Frontal cortex (tissue), 4 donors: Measurements from ENCODE around the gene SNAP25. TPM values are rescaled to one million over a fixed set of nuclear protein-coding genes. Genes with fewer than 3 reads are reported as not detected.

ENCODE experiments used
- DNase-seq, 2 donors: peaks; one replicate each; pipeline ENCODE4 v3.0.0; 2012; ENCODE audit warnings: low spot score in 2 of 2
- FAIRE-seq: peaks from 2 replicates; lab custom pipeline; 2012; peaks lifted over from hg19 to GRCh38; lab: Jason Lieb, UNC
- total RNA-seq: library from RNA; depleted of rRNA; stranded (reverse); fragments of >200 nt; gene quantifications from one replicate; pipeline ENCODE4 v1.2.3, GENCODE V29; 2014
- donor health status: control.
- donor health status: control.
- donor health status: control.

SNAP25 gene
- total RNA-seq, 1 donor from 2014 or later: 140 TPM

DNA sequence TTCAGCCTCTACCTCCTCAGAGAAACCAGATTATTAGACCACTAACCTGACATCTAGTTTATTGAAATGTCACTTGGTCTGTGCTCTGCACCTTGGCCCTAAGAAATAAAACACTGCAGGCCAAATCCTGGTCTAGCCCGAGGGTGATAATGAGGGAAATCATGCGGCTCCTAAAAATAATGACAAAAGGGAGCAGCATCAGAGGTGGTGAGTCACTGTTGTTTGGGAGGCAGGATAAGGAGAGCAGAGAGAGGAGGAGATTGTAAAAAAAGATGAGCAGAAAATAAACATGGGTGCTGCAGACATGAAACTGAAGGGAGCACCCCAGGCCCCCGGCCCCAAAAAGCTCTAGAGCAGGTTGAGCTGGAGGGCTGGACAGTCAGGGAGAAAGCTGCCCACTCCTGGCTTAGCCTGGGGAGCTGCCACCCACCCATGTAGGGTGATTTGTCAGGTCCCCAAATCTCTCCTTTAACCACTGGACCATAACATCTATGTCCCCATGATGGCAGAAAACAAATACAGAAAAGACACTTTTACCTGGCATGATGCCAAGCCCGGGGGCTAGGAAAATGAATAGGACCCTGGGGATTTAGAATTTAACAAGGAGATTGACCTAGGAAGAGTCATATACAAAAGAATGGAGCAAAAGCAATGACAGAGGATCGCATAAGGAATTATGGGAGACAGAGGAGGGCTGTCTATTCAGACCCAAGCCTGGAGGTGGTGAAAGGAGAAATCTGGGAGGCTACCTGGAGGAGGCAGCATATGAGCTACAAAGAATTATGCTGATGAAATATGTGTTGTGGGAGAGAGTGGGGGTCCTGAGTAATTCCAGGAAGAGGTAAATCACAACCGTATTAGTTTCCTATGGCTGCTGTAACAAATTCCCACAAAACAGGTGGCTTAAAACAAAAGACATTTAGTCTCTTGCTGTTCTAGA is 103.7 kb downstream of the SNAP25 start:
- FAIRE-seq: no peak
- no peak for DNase-seq

DNA sequence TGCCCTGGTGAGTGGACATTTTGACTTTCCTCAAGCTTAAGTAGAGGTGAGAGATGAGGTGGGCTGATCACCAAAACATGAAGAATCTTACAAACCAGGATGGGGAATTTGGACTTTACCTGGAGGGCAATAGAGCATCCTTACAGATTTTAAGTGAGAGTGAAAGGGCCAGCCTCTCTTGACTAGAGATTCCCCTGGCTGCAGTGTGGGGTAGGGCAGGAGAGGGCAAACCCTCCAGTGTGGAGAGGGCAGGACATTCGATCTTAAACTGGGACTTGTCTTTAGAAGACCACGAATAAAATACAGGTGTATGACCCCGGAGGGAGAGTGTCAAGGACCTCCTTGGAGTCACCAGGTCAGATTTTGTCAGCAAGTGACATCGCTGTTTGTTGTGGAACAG is 105.1 kb downstream of the SNAP25 start:
- FAIRE-seq (no peak), DNase-seq (no peak)

DNA sequence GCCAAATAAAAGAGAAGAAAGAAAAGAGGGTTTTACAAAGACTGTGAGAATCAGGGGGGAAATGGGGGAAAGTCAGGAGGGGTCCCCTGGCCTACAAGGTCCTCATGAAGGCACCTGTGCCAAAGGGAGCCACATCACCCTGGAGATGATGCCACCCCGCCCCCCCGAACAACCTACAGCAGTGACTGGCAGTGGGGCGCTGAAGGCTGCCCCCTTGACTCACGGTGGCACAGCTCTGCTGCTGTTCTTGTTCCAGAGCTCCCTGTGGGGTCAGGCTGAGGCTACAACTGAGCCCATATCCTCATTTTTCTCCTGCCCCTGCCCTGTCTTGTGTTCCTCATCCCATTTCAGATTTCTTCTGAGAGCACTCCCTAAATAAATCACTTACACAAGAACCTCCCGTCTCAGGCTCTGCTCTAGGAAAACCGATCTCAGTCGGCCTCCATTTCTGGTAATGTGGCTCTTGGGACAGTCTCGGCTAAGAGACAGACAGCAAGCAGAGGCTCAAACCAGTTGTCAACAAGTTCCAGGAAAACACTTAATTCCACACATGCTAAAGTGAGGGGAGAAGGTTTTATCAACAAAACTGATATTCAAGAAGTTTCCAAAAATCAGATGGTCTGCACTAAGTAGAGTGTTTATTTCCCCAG is 105.7 kb downstream of the SNAP25 start:
- DNase-seq (no peak), FAIRE-seq (no peak)

DNA sequence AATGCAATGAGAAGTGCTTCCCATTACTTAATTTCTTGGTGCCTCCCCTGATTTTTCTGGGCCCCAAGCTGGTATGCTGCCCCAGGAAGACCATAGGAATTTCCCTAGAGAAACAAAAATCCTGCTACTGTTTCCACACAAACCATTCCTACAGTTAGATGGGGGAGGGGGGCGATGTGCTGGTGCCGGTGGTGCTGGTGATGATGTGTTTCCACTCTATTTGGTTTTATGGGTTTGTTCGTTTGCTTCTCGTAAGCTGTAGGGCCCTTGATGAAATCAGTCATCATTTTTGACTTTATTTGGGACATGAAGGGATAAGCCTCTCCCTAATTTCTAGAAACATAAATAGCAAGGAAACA is 110.2 kb downstream of the SNAP25 start:
- no peak for FAIRE-seq
- no peak for DNase-seq

DNA sequence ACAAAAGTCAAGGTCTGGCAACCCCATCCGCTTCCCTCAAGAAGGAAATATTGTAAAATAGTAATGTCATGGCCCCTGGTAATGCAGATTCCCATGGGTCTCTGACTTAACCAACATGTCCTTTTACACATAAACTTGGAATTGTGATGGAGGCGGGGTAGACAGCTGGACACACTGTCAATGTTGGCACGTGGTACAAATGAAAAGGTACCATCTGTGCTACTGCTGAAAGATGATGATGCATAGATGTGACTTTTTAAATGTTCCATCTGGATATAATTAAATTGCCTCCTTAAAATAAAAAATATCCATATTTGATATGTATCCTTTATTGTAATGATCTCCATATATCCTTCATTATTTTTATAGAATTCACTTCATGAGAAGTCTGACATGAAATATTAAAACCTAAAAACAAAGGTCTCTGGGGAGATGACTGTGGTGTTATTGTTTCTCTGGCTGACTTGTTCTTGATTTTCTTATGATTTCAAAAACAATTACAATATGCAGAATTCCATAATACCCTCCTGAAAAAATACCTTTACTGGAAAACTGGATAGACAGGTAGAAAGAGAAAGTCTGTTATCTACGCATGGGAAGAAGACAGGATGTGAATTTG is 110.9 kb downstream of the SNAP25 start:
- FAIRE-seq: no peak
- DNase-seq: no peak

DNA sequence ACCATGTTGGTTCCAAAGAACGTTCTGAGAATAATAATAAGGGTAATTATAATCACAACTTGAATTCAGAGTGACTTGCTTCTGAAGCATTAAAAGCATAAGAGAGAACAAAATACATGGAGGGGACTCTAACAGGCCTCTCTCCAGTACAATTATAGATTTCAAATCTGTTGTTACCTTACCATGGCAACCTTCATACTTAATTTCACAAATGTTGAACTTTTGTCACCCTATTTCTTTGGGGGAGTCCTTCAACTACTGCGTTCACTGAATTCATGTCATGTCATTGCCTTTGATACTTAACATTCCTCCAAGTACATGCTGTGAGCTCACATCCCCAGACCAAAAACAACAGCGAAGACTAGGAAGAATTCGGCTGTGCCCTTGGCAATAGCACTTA is 111.4 kb downstream of the SNAP25 start:
- no peak for DNase-seq
- FAIRE-seq: no peak

DNA sequence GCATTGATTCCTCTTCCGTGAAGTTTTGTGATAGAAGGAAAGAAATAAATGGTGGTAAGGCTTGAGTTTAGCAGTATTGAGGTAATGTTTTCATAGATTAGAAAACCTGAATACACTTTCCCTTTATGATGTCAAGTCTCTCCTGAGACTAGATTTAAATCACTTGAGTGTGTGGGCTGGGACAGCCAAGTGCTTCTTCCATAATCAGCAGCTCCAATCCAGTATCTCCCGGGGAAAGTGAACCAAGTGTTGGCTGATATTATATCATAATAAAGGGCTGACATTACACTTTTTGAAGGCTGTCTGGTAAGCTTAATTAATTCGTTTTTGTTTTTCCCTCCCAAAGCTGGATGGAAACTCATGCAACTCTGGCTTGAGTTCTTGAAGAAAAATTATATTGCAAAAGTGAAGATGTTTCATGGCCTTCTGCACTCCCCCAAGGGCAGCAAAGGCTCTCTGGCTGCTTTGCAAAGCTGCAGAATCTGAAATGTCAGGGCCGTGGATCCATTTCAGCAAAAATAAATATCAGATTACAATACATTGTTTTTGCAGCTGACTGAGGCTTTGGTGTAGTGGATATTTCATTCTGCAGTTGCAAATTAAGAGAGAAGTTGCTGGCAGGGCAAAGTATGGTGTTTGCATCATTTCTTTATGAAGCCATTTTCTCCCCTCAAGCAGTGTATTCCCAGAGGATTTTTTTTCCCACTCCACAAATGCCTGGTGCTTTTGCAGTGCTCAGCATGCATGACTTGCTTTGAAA is 114.2 kb downstream of the SNAP25 start:
- FAIRE-seq (no peak), DNase-seq (no peak)

DNA sequence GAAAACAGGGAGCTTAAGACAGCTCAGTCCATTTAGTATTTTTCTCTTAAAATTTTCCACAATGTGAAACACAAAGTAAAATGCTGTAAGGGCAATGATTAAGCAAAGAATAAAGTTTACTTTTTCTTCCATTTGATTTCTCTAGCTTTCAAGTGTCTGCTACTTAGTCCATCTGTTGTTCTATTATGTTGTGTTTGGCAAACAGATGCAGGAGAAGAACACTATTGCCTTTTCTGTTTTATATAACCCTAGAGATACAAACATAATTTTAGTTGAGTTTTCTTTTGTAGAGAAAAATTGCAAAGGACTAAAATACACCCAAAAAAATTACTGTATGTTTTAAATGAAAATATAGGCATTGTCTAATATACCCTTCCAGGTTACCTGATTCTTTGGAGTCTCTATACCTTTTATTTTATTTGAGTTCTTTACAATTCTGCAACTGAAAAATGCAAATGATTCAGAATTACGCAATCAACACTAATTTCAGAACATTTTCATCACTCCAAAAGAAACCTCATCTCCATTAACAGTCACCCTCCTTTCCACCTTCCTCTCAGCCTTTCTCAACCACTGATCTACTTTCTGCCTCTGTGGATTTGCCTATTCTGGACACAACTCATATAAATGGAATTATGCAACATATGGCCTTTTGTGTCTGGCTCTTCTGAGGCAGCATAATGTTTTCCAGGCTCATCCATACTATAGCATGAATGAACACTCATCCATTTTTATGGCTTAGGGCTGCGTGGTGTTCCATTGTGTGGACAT is 118.5 kb downstream of the SNAP25 start:
- FAIRE-seq: no peak
- no peak for DNase-seq

DNA sequence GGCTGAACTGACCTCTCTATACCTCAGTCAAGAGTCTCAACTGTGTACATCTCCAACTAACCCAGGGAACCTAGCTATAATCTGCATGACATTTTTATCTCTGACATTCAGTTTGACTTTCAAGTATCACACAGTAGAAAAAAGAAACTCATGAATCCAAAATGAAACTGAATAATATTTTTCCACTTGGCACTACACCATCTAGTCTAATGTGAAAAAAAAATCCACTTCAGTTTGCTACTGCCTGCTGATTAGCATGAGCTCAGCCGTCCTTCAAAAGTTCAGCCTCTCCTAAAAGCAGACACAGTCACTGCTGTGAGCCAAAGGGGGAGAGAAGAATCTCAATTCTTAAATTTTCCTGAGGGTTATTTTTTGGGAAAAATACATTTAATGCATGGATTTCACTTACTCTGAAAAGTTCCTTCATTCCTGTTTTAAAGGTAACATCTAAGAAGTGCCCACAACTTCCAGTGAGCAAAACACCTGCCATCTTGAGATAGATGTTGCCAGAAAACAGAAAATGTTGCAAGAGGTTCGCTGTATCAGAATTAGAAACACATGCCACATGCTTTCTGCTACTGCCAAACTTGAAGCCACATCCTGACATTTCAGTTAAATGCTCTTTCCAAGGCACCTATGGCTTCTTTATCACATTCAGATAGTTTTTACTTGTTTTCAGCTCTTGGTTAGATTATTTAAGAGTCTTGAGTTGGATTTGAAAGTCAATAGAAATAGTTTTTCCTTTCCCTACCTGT is 120.0 kb downstream of the SNAP25 start:
- DNase-seq: no peak
- FAIRE-seq: no peak

DNA sequence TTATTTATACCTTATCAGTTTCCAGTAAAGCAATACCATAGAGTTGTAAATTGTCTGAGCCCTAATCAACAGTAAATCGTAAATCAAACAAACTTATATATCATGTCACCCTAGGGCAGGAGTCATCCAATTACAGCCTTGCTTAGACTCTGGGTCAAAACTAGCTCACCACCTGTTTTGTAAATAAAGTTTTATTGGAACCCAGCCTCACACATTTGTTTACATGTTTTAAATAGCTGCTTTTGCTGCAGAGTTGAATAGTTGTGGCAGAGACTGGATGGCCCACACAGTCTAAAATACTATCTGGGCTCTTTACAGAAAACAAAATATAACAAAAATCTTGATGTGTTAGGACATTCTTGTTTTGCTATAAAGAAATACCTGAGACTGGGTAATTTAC is 121.0 kb downstream of the SNAP25 start:
- FAIRE-seq: no peak
- DNase-seq: no peak

DNA sequence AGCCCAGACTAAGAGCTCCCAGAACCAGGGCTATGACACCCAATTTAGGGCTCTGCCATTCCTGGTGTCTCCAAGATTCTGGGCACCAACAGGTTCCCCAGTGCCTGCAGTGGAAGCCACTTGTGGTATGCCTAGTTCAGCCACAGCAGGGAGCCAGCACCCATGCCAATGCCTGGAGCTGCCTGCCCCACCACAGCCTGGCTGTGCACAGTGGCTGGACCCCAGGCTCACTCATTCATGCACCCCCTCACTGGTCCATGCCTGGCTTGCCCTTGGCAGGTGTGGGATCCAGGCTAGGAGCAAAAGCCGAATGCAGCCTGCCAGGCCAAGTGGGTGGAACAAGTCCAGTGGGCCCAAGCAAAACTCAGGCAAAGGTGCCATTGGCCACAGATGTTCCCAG is 123.5 kb downstream of the SNAP25 start:
- FAIRE-seq: no peak
- no peak for DNase-seq

DNA sequence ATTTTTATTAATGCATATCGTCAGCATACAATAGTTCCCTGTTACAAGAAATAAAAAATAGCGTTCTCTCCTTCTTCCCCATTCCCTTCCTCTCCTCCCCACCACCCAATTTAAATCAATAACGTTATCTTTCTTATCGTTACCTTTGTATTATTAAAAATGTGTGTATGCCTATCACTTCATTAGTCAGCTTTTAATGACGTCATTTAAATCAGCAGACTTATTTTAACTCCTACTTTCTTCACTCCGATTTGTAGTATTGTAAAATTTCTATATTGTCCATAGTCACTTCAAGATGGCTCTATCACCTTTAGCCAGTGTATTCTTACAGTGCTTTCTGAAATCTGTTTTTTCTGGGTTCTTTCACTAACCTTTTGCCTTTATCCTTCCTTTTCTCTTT is 126.3 kb downstream of the SNAP25 start:
- DNase-seq (no peak), FAIRE-seq (no peak)

DNA sequence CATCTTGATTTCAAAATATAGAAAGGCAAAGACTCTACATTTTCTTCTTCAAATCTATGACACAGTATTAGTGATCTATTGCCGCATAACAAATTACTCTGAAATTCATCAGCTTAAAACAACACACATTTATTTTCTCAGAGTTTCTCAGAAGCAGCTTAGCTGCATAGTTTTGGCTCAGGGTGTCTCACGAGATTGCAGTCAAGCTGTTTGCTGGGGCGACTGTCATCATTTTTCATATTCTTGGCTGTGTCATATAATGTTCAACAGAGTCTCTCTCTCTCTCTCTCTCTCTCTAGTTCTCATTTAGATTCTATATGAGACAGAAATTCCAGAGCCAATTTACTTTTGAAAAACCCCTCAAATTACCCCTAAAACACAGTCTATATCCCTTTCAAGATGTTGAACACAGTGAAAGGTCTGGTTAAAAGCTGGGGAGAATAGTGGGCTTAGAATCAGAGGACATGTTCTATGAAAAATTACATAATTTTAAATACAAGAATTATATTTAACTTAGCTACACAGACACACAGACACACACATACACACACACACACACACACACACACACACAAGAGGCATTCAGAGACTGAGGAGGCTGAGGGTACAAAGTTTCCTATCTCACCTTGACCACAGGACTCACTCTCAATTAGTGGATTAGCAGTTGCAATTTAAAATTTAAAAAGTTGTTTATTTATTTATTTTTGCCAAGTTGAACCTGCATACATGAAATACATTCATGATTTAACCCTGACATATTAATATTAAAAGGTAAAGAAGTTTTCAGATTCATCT is 128.7 kb downstream of the SNAP25 start:
- FAIRE-seq (no peak), DNase-seq (no peak)

DNA sequence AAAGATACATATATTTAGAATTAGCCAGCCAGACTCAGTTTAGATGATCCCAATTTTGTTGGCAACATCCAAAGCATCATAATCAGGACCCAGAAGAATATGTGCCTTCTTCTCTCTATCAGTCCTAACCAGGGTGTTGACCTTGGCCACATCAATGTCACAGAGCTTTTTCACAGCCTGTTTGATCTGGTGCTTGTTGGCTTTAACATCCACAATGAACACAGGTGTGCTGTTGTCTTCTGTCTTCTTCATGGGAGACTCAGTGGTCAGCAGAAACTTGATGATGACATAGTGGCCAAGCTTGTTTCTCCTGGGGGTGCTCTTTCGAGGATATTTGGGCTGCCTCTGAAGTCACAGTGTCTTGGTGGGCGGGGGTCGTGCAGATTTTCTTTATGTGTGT is 130.5 kb downstream of the SNAP25 start:
- no peak for DNase-seq
- no peak for FAIRE-seq

DNA sequence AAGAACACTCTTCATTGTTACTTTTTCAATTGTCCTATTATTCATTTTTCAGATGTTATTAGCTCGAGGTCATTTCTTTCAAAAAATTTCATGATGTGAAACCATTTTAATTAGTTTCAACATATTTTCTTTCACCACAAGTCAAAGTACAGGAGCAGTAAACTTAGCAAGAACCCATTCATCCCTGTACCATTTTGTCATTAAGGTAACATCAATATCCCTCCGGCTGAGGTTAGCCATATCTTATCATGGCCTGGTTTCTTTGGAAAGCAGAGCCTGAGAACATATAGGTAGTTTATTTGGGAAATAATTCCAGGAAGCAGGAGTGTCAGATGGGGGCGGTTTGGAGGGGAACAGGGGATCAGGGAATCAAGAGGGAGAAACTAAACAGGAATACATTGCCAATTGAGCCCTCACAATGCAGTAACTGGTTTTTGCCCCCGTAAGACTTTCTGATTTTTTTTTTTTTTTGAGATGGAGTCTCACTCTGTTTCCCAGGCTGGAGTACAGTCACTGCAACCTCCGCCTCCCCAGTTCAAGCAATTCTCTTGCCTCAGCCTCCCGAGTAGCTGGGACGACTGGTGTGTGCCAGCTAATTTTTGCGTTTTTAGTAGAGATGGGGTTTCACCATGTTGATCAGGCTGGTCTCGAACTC is 131.7 kb downstream of the SNAP25 start:
- DNase-seq: no peak
- no peak for FAIRE-seq

DNA sequence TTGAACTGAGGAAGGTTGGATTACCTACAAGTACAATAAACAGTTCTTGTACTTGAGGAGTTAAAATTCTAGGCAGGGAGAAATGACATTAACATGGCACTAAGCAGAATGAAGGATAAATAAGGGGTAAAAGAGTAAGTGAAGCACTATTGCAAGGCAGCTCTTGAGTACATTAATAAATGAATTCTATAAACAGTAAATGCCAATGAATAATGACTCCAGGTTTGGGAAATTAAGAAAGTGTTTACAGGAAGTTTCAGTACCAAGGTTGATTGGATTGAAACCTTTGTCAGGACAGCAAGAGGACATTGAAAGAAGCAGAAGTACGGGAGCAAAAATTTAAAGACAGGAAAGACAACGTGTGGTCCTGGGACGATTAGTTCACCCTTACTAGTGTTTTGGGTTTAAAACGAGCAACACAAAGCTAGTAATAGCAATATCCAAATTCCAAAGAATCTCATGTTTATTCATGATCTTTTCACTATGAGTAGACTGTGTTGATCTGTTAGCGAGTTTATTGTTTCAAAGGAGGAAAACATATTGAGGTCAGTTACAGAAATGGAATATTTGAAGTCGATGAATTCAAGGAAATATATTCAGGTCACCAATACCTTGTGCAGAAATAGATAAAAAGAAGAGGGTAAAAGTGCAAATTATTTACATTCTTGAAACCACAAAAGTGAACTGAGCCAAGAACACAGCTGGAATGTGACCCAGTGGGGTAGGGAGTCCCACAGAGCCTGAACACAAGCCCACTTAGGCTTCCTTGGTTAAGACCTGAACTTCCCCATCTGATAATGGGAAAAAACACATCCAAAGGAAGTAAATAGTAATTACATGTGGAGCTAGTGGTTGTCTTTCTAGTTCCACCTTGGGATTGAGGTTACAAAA is 134.5 kb downstream of the SNAP25 start:
- DNase-seq (no peak), FAIRE-seq (no peak)

DNA sequence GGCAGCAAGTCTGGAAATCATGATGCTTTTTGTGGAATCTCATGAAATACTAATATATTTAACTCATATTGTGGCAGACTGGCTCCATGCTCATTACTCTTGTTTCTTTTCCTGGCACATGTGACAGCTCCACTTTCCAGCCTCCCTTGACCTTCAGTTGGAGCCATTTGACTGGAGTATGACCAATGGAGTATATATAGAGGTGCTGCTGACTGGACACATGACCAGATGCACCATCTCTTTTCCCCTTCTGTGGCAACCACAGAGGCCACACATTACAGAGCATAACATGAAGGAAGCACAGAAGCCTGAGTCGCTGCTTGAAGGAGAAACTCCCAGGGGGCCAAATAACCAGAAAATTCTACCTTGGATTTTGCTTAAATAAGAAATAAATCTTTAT is 138.0 kb downstream of the SNAP25 start:
- FAIRE-seq (no peak), DNase-seq (no peak)
